ENCODE measurements around the gene PEMT. TPM values are rescaled to one million over a fixed set of nuclear protein-coding genes. Genes with fewer than 3 reads are reported as not detected.

Gene PEMT
- total RNA-seq, 2 experiments from 2014 or later = 11.4 to 12.0 TPM

GRCh38 chr17:17472333-17472920 is 119.1 kb downstream of the PEMT start:
- ChIA-PET POLR2A (no interaction called here), CTCF (interaction anchor here (1.2 kb wide), 1 partner anchor 24 kb away, joined by 4 read pairs; no protein-coding TSS in a partner anchor)
- Histone ChIP-seq H3K4me1 (ENCODE audit: insufficient read depth, low read length) (peaks cover 12% of the 10 kb centered on the region), H3K9me3 (ENCODE audit: control insufficient read depth in 1 of 2, insufficient read depth in 1 of 2, low read length in 2 of 2) (no peaks in the 10 kb centered on the region), H3K27ac (ENCODE audit: low read depth in 1 of 2, low read length in 2 of 2) (no peak overlapping the region), H3K27me3 (ENCODE audit: control insufficient read depth in 1 of 2, insufficient read depth in 2 of 2, low read length in 2 of 2) (peaks cover 8 to 11% of the 10 kb centered on the region in 2 experiments), H3K4me3 (ENCODE audit: low read length) (no peak overlapping the region), H3K36me3 (ENCODE audit: insufficient read depth, low read length) (no peaks in the 10 kb centered on the region)
- Mint-ChIP-seq H3K4me1 (ENCODE audit: low read depth) (peaks cover 9% of the 10 kb centered on the region), H3K9me3 (no peaks in the 10 kb centered on the region), H3K4me3 (no peak overlapping the region), H3K36me3 (ENCODE audit: low read depth) (peaks cover 7% of the 10 kb centered on the region), H3K27ac (no peak overlapping the region), H3K27me3 (peaks cover 10% of the 10 kb centered on the region)
- intact Hi-C loops (cut with DNase I, micrococcal nuclease) = no loop called here
- no peak for TF ChIP-seq CTCF (IDR thresholded peaks at IDR 0.05)
- ATAC-seq (ENCODE audit: poor library complexity) (no peak), DNase-seq (no peak)

GRCh38 chr17:17469996-17470395 is 121.5 kb downstream of the PEMT start:
- Histone ChIP-seq H3K36me3 (ENCODE audit: insufficient read depth, low read length) (no peaks in the 10 kb centered on the region), H3K27ac (ENCODE audit: low read depth in 1 of 2, low read length in 2 of 2) (no peak overlapping the region), H3K9me3 (ENCODE audit: control insufficient read depth in 1 of 2, insufficient read depth in 1 of 2, low read length in 2 of 2) (no peaks in the 10 kb centered on the region), H3K4me1 (ENCODE audit: insufficient read depth, low read length) (no peaks in the 10 kb centered on the region), H3K27me3 (ENCODE audit: control insufficient read depth in 1 of 2, insufficient read depth in 2 of 2, low read length in 2 of 2) (peaks cover 8 to 11% of the 10 kb centered on the region in 2 experiments), H3K4me3 (ENCODE audit: low read length) (no peak overlapping the region)
- Mint-ChIP-seq H3K27me3 (peaks cover 13% of the 10 kb centered on the region), H3K27ac (no peak overlapping the region), H3K9me3 (no peaks in the 10 kb centered on the region), H3K4me3 (no peak overlapping the region), H3K36me3 (ENCODE audit: low read depth) (no peaks in the 10 kb centered on the region), H3K4me1 (ENCODE audit: low read depth) (no peaks in the 10 kb centered on the region)
- ChIA-PET CTCF (no interaction called here), POLR2A (no interaction called here)
- ATAC-seq (ENCODE audit: poor library complexity) (no peak), DNase-seq (no peak)
- intact Hi-C loops (cut with DNase I, micrococcal nuclease) = no loop called here
- TF ChIP-seq CTCF (IDR thresholded peaks at IDR 0.05) = no peak

- H3K4me3 Mint-ChIP-seq = no peak overlapping the region
- ChIA-PET CTCF (no interaction called here), POLR2A (no interaction called here)
- Histone ChIP-seq H3K4me1 (ENCODE audit: insufficient read depth, low read length) (no peaks in the 10 kb centered on the region), H3K27ac (ENCODE audit: low read depth in 1 of 2, low read length in 2 of 2) (no peak overlapping the region), H3K9me3 (ENCODE audit: control insufficient read depth in 1 of 2, insufficient read depth in 1 of 2, low read length in 2 of 2) (no peaks in the 10 kb centered on the region), H3K36me3 (ENCODE audit: insufficient read depth, low read length) (no peaks in the 10 kb centered on the region), H3K27me3 (ENCODE audit: control insufficient read depth in 1 of 2, insufficient read depth in 2 of 2, low read length in 2 of 2) (peaks cover 8 to 11% of the 10 kb centered on the region in 2 experiments), H3K4me3 (ENCODE audit: low read length) (no peak overlapping the region)
- peaks cover 18% of the 10 kb centered on the region for H3K27me3 Mint-ChIP-seq
- no peak for ATAC-seq (ENCODE audit: poor library complexity)
- H3K4me1 Mint-ChIP-seq (ENCODE audit: low read depth) = no peaks in the 10 kb centered on the region
- no peak for DNase-seq
- H3K36me3 Mint-ChIP-seq (ENCODE audit: low read depth) = no peaks in the 10 kb centered on the region
- no peak overlapping the region for H3K27ac Mint-ChIP-seq
- intact Hi-C loops (cut with DNase I, micrococcal nuclease) = no loop called here
- no peaks in the 10 kb centered on the region for H3K9me3 Mint-ChIP-seq
- no peak for TF ChIP-seq CTCF (IDR thresholded peaks at IDR 0.05)
These were observed 122.2 kb downstream of the PEMT start for GRCh38 chr17:17469358-17469757.

Data from CD4-positive, alpha-beta T cell (primary cell).